Activated CD4-positive, alpha-beta T cell treated with anti-CD3 and anti-CD28 coated beads, Interleukin-2, Interleukin-6, amounts not matched to agents 100 ng/mL and 50 ng/mL, durations not matched to agents 16 hours and 8 hours (primary cell): ENCODE data around the gene UNC79.

ENCODE experiments used
- DNase-seq: peaks from one replicate; pipeline ENCODE4 v3.0.0-alpha.2; 2020

UNC79 gene

DNA sequence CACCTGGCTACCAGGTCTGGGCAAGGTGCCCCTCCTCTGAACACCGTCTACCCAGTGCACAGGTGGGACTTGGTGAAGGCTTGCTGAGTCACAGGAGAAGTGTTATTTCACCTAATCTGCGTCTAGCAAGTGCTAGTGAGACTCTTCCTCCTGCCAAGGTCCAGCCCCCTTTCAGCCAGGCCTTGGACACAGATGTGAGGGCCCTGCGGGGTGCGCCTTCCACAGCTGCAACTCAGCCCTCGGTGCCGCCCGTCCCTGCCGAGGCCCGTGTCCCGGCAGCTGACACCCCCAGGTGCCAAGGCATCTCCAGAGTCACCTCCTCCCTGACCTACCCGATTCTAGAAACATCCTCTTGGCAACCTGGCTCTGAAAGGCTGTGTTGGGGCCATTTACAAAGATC, 302.5 kb downstream of the UNC79 start:
- no peak for DNase-seq

DNA sequence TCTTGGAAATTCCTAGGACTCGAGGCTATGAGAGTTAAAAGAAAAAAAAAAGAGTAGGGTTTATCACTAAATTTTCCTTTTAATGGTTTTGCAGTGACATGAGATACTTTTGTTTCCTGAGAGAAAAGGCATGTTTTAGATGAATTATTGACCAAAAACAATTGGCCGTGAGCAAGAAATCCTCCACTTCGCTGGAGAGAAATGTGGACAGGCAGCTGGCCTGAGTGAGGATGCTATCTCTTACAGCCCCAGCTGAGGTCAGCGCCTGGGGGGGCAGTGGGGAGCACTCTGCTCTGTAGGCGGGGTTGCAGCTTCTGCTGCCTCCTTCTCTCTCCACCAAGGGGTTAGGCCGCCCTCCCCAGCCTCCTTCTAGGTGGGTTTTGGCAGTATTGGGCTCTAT, 302.9 kb downstream of the UNC79 start:
- no peak for DNase-seq

DNA sequence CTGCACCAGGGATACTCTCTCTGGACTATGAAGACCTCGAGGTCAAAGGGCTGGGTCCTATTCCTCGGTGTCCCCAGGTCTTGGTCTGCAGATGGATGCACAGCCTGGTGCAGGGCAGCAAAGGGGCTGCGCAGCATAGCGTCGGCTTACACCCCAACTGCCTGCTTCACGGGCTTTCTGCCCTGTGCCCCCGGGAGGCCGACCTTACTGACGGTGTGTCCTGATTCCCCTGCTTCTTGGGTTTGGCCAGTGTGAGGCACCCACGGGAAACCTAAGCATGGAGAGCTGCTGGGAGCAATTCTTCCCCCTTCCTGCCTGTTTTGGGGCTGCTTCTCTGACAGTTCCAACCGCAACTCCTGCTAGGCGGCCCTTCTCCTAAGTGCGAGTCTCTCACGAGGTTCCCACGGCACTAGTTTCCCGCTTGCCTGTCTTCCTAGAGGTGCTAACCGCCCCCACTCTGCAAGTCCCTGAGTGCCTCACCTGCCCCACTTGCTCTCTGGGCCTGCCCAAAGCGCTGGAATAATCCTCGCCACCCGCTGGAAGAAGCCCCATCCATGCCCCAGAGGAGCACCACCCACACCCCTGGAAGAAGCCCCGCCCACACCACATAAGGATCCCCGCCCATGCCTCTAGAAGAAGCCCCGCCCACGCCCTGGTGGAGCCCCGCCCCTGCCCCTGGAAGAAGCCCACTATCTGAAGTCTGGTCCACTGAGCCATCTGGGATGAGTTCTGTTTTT, 303.5 kb downstream of the UNC79 start:
- no peak for DNase-seq

DNA sequence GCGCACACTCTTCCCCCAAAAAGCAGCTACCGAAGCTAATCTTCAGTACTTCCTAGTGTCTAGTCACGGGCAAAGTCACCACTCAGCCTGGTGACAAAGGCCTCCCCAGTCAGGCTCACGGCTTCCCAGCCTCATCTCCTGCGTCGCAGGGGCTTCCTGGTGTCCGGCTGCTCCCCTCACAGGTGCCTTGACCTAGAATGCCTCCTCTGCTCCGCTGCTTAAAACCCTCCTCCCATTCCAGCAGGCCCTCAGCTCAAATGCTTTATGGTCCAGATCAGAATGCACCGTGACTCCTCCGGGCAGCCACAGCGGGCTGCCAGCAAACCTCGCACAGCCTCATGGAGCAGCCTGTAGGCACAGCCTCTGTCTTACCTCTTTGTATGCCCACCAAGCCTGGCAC, 304.5 kb downstream of the UNC79 start:
- DNase-seq: no peak

DNA sequence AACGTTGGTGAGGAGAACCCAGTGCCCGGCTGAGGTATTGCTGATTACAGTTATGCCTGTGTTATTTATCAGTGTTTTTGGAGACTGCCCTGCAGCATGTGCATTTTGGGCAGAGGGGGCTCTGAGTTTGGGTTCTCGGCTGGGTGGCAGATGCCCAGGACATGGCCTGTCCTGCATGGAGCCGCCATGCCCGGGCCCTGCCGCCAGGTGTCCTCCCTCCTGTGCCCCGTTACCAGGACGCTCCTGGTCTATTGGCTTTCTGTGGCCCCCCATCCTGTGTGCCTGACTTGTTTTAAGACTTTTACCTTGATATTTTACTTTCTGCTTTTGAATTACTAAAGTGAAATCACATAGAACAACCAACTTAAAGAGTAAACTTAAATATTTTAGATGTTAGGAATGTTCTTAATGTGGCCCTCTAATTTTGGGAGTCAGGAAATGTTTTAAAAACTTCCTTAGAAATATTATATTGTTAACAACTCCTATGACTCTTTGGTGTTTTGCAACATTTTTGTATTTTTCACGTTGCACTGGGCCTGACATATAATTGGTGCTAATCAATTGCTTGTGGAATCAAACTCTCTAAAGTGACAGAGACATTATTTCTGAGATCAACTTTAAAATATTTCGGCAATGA, 305.8 kb downstream of the UNC79 start:
- no peak for DNase-seq

DNA sequence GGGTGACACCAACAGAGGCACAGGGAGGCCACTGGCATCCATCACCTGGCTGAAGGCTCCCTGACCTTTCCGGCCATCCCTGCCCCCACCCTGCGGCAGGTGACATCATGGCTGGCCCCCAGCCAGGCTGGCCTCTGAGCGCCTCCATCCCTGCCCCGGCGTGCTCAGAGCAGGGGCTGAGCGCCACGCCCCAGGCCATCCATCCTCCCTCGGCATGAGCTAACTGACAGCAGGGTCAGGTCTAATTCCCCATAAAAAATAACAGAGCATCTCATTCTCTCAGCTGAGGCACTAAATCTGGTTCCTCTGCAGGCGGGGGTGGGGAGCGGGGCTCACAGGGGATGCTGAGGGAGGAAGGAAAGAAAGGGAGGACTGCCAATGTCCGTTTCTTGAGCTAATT, 306.9 kb downstream of the UNC79 start:
- DNase-seq: no peak

DNA sequence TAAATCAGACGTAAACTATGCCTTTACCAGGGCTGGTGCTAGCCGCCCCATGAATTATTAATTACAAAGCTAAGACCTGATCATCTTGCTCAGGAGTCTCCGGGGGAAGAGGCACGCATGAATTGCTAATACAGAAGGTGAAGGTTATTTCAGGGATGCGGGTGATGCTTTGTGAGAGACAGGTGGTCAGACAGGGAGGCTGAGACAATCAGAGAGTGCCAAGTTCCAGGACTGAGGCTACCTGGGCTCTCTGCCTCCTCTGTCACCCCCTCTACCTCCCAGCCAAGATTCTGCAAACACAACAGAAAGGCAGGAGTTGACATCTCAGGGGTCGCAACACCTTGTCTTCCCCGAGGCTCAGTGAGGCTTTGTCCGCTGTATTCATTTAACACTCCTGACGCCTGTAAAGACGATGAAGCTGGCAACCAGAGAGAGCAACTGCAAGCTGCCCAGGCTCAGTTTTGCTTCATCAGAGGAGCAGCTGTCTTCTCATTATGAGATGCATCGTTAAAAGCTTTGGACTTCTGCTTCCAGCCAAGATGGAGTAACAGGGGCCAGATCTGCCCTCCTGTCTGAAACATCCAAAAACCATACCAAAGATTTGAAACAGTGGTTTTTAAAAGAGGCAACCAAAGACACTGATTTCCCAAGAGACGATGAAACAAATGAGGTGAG, 311.0 kb downstream of the UNC79 start:
- DNase-seq: no peak

DNA sequence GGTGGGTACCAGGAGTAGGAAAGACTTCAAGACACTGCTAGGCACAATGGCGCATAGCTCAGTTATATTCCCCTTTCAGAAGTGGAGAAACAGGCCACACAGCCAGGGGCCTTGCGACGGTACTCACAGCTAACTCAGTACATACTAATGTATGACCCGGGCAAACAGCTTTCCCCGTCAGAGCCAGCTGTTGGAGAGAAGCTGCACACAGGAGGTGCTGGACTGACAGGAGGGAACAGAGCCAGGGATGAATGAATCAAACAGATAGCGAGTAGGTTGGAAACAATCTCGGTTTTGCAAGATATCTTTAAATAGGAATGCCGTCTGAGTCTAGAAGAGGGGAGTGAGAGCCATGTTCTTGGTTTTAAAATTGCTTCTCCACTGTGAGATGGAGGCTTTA, 312.0 kb downstream of the UNC79 start:
- DNase-seq: no peak

DNA sequence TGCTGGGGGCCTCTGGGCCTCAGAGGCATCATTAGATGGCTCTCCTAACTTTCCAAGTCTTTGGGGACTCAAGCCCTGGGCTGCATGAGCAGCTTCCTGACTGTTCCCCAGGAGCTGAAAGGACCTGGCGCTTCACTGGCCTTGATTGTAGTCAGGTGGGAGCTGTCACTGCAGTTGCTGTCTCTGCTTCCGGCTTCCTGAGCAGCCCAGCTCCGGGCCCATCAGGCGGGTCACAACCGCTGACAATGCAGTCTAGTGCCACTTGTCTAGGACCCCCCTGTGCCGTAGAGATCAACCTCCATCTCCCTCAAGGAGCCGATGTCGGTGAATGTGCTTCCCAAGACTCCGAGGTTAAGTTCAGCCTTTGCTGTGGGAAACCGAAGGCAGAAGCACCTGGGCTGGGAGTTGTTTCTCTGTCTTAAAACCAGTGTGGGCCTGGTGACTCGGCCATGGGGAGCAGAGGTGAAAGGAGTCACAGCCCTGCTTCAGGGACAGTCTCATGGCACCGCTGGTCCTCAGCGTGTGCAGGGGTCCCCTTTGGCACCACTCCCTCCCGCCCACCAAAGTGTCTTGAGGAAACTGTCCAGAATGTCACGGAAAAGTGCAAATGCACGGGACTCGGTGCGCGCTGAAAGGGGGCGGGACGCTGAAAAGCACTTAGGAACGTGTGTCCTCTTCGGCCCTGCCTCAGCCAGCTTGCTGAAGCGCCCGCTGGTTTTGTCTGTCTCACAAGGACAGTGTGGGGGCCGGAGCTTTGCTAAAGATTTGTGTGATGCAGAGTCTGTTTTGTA, 312.7 kb downstream of the UNC79 start:
- no peak for DNase-seq

DNA sequence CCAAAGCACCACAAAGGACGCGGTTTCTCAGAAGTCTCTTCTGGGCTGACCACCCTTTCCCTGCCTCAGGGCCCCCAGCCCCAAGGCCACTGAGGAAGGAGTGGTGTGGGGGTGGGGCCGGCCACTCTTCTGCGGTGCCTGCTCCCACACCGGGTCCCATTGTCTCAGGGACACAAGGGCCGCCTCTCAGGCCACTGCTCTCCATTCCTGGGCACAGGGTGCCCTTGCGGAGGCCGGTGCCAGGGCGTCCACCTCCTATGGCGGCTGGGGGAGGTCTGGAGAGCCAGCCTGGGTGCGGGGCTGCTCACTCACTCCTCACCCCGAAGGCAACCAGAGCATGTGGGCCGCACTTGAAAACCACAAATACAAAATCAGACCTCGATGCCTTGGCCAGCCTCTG, 313.4 kb downstream of the UNC79 start:
- no peak for DNase-seq

DNA sequence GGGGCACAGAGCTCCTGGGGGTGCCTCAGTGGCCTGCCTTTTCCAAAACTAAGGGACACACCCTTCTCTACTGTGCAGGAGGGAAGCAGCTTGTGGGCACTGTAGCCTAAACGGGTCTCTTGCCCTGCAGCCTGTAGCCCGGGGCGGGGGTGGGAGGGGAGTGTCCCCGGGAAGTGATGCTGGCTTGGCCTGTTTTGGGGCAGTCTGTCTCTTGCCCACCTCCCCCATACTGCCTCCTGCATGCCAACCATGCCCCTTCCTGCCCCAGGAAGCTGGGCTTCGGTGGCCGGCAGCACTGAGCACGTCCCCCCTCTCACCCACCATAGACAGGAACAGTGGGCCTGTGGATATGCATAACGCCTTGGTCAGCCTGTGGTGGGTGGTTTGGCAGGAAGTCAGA, 314.1 kb downstream of the UNC79 start:
- DNase-seq: no peak

DNA sequence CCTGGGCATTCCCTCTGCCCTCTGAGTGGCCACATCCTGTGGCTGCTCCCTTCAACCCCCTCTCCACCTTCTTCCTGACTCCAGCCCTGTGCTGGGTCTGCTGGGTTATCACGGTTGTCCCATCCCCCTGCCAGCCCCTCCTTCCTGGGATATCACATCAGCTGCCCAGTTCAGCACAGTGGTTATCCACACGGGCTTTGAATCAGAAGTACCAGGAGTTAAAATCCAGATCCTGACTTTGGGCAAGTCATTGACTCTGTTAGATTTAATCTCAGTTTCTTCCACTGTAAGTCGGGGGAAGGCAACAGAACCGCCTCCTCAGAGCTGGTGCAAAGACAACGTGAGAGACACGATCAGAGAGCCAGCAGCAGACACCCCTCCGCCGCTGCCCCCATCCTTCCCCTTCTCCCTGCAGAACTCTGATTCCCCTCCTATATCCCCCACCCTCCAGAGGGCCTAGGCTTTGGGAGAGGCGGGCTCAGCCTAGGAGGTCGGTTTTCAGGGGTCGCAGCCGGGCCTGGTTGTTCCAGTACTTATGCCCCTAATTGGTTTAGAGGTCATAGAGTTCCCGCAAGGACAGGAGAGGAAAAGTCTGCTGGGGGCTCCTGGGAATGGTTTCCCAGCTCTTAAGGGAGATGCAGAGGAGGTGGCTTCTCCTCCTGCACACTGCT, 315.0 kb downstream of the UNC79 start:
- no peak for DNase-seq

DNA sequence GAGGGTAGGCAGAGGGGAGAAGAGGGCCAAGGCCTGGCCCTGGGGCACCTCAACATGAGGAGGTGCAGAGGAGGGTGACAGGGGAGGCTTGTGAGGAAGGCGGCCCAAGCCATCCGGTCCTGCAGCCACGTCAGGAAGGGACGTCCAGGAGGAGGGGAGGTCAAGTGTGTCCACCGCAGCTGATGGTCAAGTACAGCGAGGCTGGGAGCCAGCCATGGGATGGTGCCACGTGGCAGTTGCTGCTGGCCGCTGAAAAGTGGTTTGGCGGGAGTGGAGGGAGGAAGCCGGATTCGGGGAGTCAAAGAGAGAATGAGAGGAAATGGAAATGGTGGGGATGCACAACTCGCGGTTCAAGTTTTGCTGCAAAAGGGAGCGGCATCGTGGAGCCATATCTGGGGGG, 316.4 kb downstream of the UNC79 start:
- no peak for DNase-seq

DNA sequence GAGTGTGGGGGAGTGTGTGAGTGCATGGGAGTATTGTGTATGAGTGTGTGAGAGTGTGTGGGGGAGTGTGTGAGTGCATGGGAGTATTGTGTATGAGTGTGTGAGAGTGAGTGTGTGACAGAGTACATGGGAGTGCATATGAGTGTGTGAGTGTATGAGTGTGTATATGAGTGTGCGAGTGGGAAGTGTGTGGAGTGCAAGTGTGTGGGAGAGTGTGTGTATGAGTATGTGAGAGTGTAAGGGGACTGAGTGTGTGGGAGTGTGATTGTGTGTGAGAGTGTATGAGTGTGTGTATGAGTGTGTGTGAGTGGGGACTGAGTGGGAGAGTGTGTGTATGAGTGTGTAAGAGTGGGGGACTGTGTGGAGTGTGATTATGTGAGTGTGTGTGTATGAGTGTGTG, 316.8 kb downstream of the UNC79 start:
- DNase-seq: no peak

DNA sequence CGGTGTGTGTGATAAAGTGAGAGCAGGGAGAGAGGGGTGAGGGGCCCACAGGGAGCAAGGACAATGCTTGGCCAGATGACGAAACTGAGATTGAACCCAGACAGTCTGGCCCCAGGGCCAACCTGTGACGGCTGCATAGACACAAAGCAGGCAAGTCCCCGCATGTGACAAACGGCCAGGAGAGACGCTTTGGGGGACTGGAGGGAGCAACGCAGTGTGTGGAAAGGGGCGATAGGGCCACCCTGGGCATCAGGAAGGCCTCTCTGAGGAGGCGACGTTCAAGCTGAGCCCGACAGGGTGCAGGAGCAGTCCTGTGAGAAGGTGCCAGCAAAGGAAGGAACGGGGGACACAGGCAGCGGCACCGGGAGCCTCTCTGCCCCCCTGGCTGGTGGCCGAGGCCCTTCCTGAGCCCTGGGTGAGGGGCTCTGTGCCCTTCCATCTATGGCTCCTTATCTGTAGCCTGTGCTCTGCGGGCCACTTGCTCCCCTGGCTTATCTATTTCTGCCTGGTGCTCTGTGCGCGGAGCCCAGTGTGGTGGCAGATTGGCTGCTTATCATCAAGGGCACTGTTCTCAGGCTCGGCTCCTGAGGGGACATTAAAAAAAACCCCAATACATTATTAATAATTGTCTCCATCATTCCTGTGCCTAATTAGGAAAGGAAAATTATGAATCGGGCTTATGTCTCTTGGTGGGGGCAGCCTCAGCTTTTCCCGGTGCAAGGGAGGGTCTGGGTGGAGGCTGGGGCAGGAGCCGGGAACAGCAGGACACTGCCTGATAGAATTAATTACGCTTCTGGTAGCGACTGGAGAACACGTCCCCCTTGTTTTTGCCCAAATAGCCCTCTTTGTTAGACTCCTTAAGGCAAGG, 317.7 kb downstream of the UNC79 start:
- no peak for DNase-seq

DNA sequence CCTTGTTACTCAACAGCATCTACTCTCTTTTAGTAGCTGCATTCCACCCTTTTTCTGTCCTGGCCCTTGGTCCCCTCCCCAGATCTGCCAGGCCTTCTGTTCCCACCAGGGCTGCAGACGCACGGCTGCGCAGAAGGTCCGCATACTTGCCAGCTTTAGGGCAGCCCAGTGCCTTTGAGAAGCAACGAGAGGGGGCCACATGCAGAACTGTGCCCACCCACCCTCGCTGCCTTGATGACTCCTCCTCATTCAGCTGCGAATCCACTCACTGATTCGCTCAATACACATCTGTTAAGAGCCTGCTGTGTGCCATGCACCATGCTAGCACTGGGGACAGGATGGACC, 318.3 kb downstream of the UNC79 start:
- no peak for DNase-seq

DNA sequence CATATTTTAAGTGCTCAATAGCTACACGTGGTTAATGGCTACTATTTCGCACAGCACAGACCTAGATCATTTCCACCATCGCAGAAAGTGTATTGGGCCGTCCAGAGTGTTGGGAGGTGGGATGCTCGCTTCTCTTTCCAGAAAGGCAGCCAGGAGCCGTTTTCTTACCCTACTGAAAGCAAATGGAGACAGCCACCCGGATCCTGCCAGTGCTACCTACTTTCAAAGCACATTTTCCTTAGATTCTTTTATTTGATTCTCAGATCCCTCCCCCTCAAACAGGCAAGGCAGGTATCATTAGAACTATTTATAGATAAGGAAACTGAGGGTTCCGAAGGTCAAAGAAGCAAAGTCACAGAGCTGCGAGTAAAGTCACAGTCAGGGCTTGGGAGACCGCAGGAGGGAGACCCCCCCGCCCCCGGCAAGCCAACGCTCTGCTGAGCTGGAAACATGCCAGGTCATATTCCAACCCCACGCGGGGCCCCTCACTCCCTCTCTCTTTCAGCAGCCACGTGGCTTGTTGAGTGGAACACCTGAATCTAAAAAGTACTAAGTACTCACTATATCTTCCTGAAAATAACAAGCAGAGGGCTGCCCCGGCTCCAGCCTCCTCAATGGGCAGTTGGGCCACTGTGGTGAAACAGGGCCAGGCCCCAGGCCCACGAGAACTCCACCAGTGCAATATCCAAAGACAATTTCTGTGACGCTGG, 321.4 kb downstream of the UNC79 start:
- DNase-seq: no peak

DNA sequence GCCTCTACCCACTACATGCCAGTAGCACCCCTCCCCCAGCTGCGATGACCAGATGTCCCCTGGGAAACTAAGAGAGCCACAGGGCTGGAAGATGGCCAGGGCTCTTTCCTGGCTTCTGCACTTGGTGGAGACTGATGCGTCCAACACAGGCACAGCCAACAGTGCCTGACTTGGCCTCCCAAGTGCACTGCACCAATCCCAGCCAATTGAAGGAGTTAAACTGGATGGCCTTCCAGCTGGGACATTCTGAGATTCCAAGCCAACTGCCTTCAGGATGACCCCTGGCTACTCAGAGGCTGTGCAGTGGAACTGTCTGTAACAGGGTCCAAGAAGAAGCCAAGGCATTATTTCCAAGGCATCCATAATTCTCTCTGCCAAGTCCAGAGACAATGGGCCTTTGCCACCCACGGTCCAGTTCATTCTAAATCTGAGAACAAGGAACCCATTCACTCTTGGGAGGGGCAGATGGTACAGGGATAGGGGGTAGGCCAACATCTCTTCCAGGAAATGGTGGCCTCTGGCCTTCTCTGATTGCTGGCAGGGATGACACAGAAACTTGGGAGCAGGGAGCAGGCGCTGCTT, 322.3 kb downstream of the UNC79 start:
- no peak for DNase-seq

DNA sequence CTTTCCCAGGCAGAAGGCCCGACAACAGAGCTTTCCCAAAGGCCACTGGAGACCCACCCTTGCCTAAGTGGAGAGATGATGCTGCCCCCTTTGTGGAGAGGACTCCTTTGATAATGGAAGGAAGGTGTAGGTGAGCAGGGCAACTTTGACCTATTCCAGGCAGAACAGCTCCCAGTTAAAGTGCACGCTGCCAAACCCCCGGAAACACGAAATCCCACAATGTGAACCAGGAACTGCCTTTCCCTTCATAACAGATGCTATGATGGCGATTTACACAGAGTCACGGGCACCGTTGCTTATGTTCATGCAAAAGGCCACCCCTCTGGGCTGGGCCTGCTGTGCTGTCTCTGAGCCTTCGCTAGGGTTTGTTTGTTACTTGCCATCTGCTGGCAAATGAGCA, 322.9 kb downstream of the UNC79 start:
- no peak for DNase-seq

DNA sequence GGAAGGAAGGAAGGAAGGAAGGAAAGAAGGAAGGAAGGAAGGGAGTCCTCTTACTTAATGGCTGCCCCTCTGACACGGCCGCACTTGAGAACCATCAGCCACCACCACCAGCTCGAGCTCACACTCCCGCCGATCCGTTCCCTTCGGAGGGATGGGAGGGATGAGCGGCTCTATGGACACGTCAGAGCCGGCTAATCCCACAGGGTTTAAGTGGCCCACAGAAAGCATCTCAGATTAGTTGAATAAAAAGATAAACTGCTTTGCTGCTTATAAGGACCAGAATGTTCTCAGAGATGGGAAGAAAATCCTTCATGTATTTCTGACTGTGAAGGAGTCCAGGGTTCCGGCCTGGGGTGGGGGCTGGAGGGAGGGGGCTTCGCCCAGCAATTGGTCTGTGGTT, 326.5 kb downstream of the UNC79 start:
- no peak for DNase-seq
